Effector CD8-positive, alpha-beta T cell (primary cell): ENCODE results near the gene PLEKHG4B.

Experiments used
- DNase-seq: peaks from one replicate; lab custom pipeline; 2025; lab: John Stamatoyannopoulos, UW

Gene PLEKHG4B

GRCh38 chr5:129148-129547, 37.2 kb downstream of the PLEKHG4B start:
- no peak for DNase-seq

- no peak for DNase-seq
These were observed 37.9 kb downstream of the PLEKHG4B start for GRCh38 chr5:129820-130219.

GRCh38 chr5:130601-131131, 38.7 kb downstream of the PLEKHG4B start:
- no peak for DNase-seq

- DNase-seq, result no peak
These were observed 44.9 kb downstream of the PLEKHG4B start for GRCh38 chr5:136901-137300.

GRCh38 chr5:137741-138140, 45.8 kb downstream of the PLEKHG4B start:
- DNase-seq, result no peak

- no peak for DNase-seq
These were observed 47.0 kb downstream of the PLEKHG4B start for GRCh38 chr5:138936-139335.

- no peak for DNase-seq
These were observed 47.8 kb downstream of the PLEKHG4B start for GRCh38 chr5:139579-140442.

- no peak for DNase-seq
These were observed 48.5 kb downstream of the PLEKHG4B start for GRCh38 chr5:140443-140829.

GRCh38 chr5:141211-141610, 49.2 kb downstream of the PLEKHG4B start:
- no peak for DNase-seq

GRCh38 chr5:141761-142160, 49.8 kb downstream of the PLEKHG4B start:
- DNase-seq, result no peak

GRCh38 chr5:142246-142810, 50.4 kb downstream of the PLEKHG4B start:
- no peak for DNase-seq

- DNase-seq, result no peak
These were observed 51.1 kb downstream of the PLEKHG4B start for GRCh38 chr5:143041-143440.

- no peak for DNase-seq
These were observed 53.0 kb downstream of the PLEKHG4B start for GRCh38 chr5:144941-145340.

- DNase-seq, result no peak
These were observed 53.8 kb downstream of the PLEKHG4B start for GRCh38 chr5:145585-146323.

GRCh38 chr5:147751-148150, 55.8 kb downstream of the PLEKHG4B start:
- DNase-seq, result no peak

- no peak for DNase-seq
These were observed 57.9 kb downstream of the PLEKHG4B start for GRCh38 chr5:149745-150485.

GRCh38 chr5:150746-151145, 58.8 kb downstream of the PLEKHG4B start:
- DNase-seq, result no peak

- no peak for DNase-seq
These were observed 60.1 kb downstream of the PLEKHG4B start for GRCh38 chr5:152077-152476.

GRCh38 chr5:153256-153655, 61.3 kb downstream of the PLEKHG4B start:
- DNase-seq, result no peak

GRCh38 chr5:154236-154635, 62.3 kb downstream of the PLEKHG4B start:
- no peak for DNase-seq

GRCh38 chr5:154826-155225, 62.9 kb downstream of the PLEKHG4B start:
- DNase-seq, result no peak
